Ovary (tissue), 9 donors: ENCODE data around the gene PAK6. TPM values are rescaled to one million over a fixed set of nuclear protein-coding genes. Genes with fewer than 3 reads are reported as not detected.

Experiments
- DNase-seq, 5 donors: peaks; one replicate each; pipeline ENCODE4 v3.0.0-alpha.2; 2019 to 2020
- H3K27ac ChIP-seq, 2 donors: fragments of 200-600 bp; one replicate each; pipeline versions ENCODE4 v1.5.1 to v1.8.0; 2019 to 2022
- H3K27me3 ChIP-seq: fragments of 200-600 bp; one replicate; pipeline ENCODE4 v1.8.0; 2022
- H3K36me3 ChIP-seq: fragments of 200-600 bp; sonication (generic); one replicate; pipeline ENCODE4 v1.5.1; 2019
- H3K4me1 ChIP-seq: one replicate; pipeline ENCODE4 v1.8.1; 2013; ENCODE audit warnings: mild to moderate bottlenecking, moderate library complexity; ENCODE audit not compliant: insufficient read depth
- H3K4me3 ChIP-seq: fragments of 200-600 bp; sonication (generic); one replicate; pipeline ENCODE4 v1.5.1; 2017
- H3K9me3 ChIP-seq, 2 donors: fragments of 200-600 bp in 1 of 2; sonication (generic) in 1 of 2; one replicate each; pipeline versions ENCODE4 v1.5.1 to v1.8.1; 2013 to 2019; ENCODE audit warnings: mild to moderate bottlenecking in 1 of 2, moderate library complexity in 1 of 2
- CTCF ChIP-seq, 3 donors: fragments of 450-650 bp in 2 of 3; fragments of 200-600 bp in 1 of 3; IDR thresholded peaks; one replicate each; pipeline versions ENCODE4 v1.5.1 to v1.8.0; 2016 to 2022; ENCODE audit warnings: antibody characterized with exemption in 3 of 3, mild to moderate bottlenecking in 1 of 3
- EP300 ChIP-seq: sonication (generic); formaldehyde crosslinking; IDR thresholded peaks from one replicate; pipeline ENCODE4 v1.6.1; 2017; ENCODE audit warnings: antibody characterized with exemption
- POLR2A ChIP-seq: fragments of 450-650 bp; IDR thresholded peaks from one replicate; pipeline ENCODE4 v1.6.1; 2017; ENCODE audit warnings: antibody characterized with exemption, mild to moderate bottlenecking, moderate library complexity
- WGBS, 3 donors: extraction: QIAGEN DNeasy Blood & Tissue Kit in 1 of 3; methylation state at CpG; one replicate each; pipeline versions ENCODE4 v1.1.5 to v1.1.7; 2013 to 2017; 5-methylcytosine and 5-hydroxymethylcytosine counted together
- intact Hi-C, 4 donors: fragments of 100-400 bp; cut with DNase I; formaldehyde crosslinking; loops; one replicate each; pipeline versions ENCODE4 v1.11.0 to v1.15.1; 2022 to 2023
- polyA plus RNA-seq, 2 donors: library from polyadenylated mRNA; stranded (reverse); fragments of 200-250 nt in 1 of 2; fragments of 350-450 nt in 1 of 2; fragmentation: Illumina TruSeq in 1 of 2; extraction: RNeasy Lipid Tissue Mini Kit (QIAGEN cat#74804) in 1 of 2; gene quantifications; one replicate each; pipeline ENCODE4 v1.2.3, GENCODE V29; 2013 to 2014
- total RNA-seq, 7 donors: library from RNA; depleted of rRNA in 2 of 7; stranded (reverse); fragments of >200 nt in 2 of 7; fragmentation: NEBNext Ultra II Directional in 3 of 7; extraction: Animal tissue kit (Norgen Biotek cat#: 25700) in 3 of 7; gene quantifications; one replicate each; pipeline versions ENCODE4 v1.1.0 to v1.2.4, GENCODE V29; 2016 to 2023
- donor health status: DM: no; HTN: no; CAD: no; lungs with moderate emphysema.
- donor health status: DM: no; HTN: no; CAD: no.
- donor health status: Bipolar disorder and iron deficiency.
- donor health status: DM: yes; HTN: yes; CAD: no.
- donor health status: DM: no; HTN: no; CAD: no.
- donor health status: DM: yes; HTN: yes; CAD: no.

Gene PAK6
- total and polyA plus RNA-seq, 9 donors = 0.36 to 6.7 (median 1.5) TPM

DNA sequence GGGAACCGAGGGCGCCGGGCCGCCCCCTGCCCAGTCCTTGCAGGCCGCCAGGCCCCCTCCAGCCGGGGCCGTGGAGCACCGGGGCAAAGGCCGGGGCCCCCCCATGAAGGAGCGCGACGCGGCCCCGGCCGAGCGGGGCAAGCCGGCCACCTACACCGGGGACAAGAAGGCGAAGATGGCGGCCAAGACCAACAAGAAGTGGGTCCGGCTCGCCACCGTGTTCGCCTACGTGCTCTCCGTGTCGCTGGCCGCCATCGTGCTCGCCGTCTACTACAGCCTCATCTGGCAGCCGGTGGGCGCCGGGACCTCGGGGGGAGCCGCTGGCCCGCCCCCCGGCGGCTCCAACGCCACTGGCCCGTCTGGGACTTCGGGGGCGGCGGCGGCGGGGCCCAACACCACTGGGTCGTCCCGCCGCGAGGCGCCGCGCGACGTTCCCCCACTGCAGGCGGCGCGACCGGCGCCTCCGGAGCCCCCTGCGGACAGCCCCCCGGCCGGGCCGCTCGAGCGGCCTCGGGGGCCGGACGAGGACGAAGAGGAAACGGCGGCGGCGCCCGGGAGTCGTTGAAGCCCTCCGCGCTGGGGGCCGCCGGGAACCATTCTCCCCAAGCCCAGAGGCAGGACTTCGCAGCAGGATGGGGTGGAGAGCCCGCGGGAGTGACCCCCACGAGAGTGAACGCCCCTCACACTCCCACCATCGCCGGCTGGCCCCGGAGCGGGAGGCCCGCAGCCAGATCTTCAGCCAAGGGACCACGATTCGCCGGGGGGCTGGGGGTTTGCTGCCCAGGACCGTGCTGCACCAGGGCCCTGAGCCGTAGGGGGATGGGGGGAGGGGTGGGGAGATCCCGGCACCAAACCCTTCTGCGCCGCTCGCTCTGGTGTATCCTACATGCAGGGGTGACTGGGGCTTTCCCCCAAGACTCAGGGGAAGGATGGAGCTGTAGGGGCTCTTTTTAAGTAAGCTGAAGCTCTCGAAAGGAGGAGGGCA lies 85.4 kb downstream of the PAK6 start:
- Histone ChIP-seq H3K9me3 (no peaks in the 10 kb centered on the region), H3K36me3 (no peaks in the 10 kb centered on the region), H3K4me3 (peak overlapping the region; percentile 80), H3K27me3 (no peaks in the 10 kb centered on the region), H3K4me1 (peaks cover 11% of the 10 kb centered on the region), H3K27ac (peak overlapping the region; percentile 37 to 72)
- TF ChIP-seq POLR2A = no peak
- no peak for TF ChIP-seq EP300
- no peak for TF ChIP-seq CTCF (IDR thresholded peaks at IDR 0.05)
- WGBS, 3 donors = 2 to 3% (median 2%) methylated on average over 31 to 100 of the region's 101 CpGs
- peak in 3 of 5 donors; percentile 39 to 67 (median 61) for DNase-seq
- intact Hi-C loops = loop anchor here in 1 of 4 donors (5.0 kb wide), 1 partner anchor 33 kb away; the partner anchor contains the start of gene DISP2

DNA sequence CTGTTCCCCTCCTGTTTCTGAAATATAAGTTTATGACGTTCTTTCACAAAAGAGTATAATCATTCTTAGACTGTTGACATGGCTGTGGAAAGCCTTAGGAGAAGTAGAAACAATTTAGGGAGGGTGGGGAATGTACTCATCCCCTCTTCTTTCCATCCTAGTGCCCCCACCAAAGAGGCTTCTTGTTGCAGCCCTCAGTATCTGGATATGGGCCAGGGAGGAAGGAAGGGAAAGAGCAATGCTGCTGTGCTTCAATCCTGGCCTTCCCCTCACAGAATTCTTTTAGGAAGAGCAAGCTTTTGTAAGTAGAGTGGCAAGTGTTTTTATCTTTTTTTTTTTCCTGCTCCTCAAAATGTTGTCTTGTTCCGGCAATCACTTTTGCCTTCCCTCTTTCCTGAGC lies 86.3 kb downstream of the PAK6 start:
- intact Hi-C loops = no loop called here
- no peaks in the 10 kb centered on the region for H3K9me3 ChIP-seq
- no peaks in the 10 kb centered on the region for H3K36me3 ChIP-seq
- TF ChIP-seq EP300 (no peak), POLR2A (no peak), CTCF (IDR thresholded peaks at IDR 0.05) (no peak)
- H3K27me3 ChIP-seq = no peaks in the 10 kb centered on the region
- no peak overlapping the region for H3K27ac ChIP-seq
- H3K4me3 ChIP-seq = peak overlapping the region; percentile 80
- no peak for DNase-seq
- peaks cover 13% of the 10 kb centered on the region for H3K4me1 ChIP-seq
- WGBS, 3 donors = 68 to 85% (median 80%) methylated on average over 2 of the region's 2 CpGs

DNA sequence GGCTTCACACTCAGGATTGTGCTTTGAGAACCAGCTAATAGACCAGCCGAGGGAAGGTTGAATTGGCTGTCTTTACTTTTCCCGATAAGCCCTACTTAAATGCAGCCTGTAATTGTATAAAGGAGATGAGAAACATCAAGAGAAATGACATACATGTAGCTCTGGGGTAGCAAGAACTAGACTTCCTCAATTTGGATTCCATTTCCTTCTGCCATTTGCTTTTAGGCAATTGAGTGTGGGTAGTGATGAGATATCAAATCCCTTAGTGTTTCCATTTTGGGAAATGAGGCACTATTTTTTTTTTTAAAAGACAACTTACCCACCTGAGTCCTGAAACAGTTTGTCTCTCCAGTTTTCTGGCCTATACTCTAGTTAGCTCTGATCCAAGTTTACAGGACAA lies 86.8 kb downstream of the PAK6 start:
- no peaks in the 10 kb centered on the region for H3K36me3 ChIP-seq
- H3K4me1 ChIP-seq = peaks cover 15% of the 10 kb centered on the region
- intact Hi-C loops = no loop called here
- DNase-seq = no peak
- H3K9me3 ChIP-seq = no peaks in the 10 kb centered on the region
- TF ChIP-seq POLR2A (no peak), EP300 (no peak), CTCF (IDR thresholded peaks at IDR 0.05) (no peak)
- H3K4me3 ChIP-seq = no peak overlapping the region
- H3K27ac ChIP-seq = no peak overlapping the region
- H3K27me3 ChIP-seq = no peaks in the 10 kb centered on the region
- 88 to 98% (median 96%) methylated on average over 2 of the region's 2 CpGs for WGBS, 3 donors

Other genes with a start within 250 kb of the PAK6 start
- gene SRP14, start 199.9 kb upstream of the PAK6 start, total RNA-seq = 100 to 1,000 TPM; 155 to 226 (median 205) TPM
- 100 to 1,000 TPM; 444 to 451 TPM for gene SRP14, start 199.9 kb upstream of the PAK6 start, polyA plus RNA-seq
- 10 to 100 TPM in 6 of 7 donors, 1 to 10 TPM in 1; 5.7 to 26.5 (median 20.3) TPM for gene BMF, start 130.2 kb upstream of the PAK6 start, total RNA-seq
- gene BMF, start 130.2 kb upstream of the PAK6 start, polyA plus RNA-seq = 10 to 100 TPM; 12.7 to 14.3 TPM
- 1 to 10 TPM in 3 of 7 donors, under 1 TPM in 3, not detected in 1; 0.43 to 2.4 (median 1.1) TPM for gene BUB1B, start 78.0 kb upstream of the PAK6 start, total RNA-seq
- 1 to 10 TPM; 1.0 to 1.4 TPM for gene BUB1B, start 78.0 kb upstream of the PAK6 start, polyA plus RNA-seq
- under 1 TPM in 1 of 7 donors, not detected in 6; 0.27 TPM for gene ANKRD63, start 44.0 kb downstream of the PAK6 start, total RNA-seq
- not detected for gene ANKRD63, start 44.0 kb downstream of the PAK6 start, polyA plus RNA-seq
- gene PLCB2, start 68.9 kb downstream of the PAK6 start, total RNA-seq = 10 to 100 TPM in 1 of 7 donors, 1 to 10 TPM in 6; 1.9 to 13.9 (median 6.0) TPM
- 1 to 10 TPM; 3.2 to 8.6 TPM for gene PLCB2, start 68.9 kb downstream of the PAK6 start, polyA plus RNA-seq
- gene INAFM2, start 84.6 kb downstream of the PAK6 start, total RNA-seq = 10 to 100 TPM in 6 of 7 donors, 1 to 10 TPM in 1; 8.1 to 50.6 (median 30.6) TPM
- 10 to 100 TPM in 1 of 2 donors, 1 to 10 TPM in 1; 7.4 to 31.2 TPM for gene INAFM2, start 84.6 kb downstream of the PAK6 start, polyA plus RNA-seq
- 10 to 100 TPM in 4 of 7 donors, 1 to 10 TPM in 3; 1.8 to 22.2 (median 12.7) TPM for gene CCDC9B, start 101.9 kb downstream of the PAK6 start, total RNA-seq
- 1 to 10 TPM; 2.9 to 4.3 TPM for gene CCDC9B, start 101.9 kb downstream of the PAK6 start, polyA plus RNA-seq
- gene PHGR1, start 112.0 kb downstream of the PAK6 start, total RNA-seq = 1 to 10 TPM in 1 of 7 donors, not detected in 6; 4.5 TPM
- under 1 TPM in 1 of 2 donors, not detected in 1; 0.96 TPM for gene PHGR1, start 112.0 kb downstream of the PAK6 start, polyA plus RNA-seq
- 10 to 100 TPM in 1 of 7 donors, 1 to 10 TPM in 3, under 1 TPM in 1, not detected in 2; 0.48 to 12.9 (median 1.5) TPM for gene DISP2, start 119.2 kb downstream of the PAK6 start, total RNA-seq
- gene DISP2, start 119.2 kb downstream of the PAK6 start, polyA plus RNA-seq = 1 to 10 TPM; 2.3 to 8.2 TPM
- 1 to 10 TPM; 6.0 to 7.9 (median 6.6) TPM for gene KNSTRN, start 143.7 kb downstream of the PAK6 start, total RNA-seq
- 10 to 100 TPM in 1 of 2 donors, 1 to 10 TPM in 1; 5.8 to 10.7 TPM for gene KNSTRN, start 143.7 kb downstream of the PAK6 start, polyA plus RNA-seq
- gene IVD, start 166.7 kb downstream of the PAK6 start, total RNA-seq = 100 to 1,000 TPM in 1 of 7 donors, 10 to 100 TPM in 6; 51.5 to 105 (median 91.7) TPM
- gene IVD, start 166.7 kb downstream of the PAK6 start, polyA plus RNA-seq = 10 to 100 TPM; 53.2 to 98.4 TPM
- 10 to 100 TPM; 16.0 to 67.3 (median 45.7) TPM for gene BAHD1, start 201.9 kb downstream of the PAK6 start, total RNA-seq
- gene BAHD1, start 201.9 kb downstream of the PAK6 start, polyA plus RNA-seq = 10 to 100 TPM; 14.8 to 21.2 TPM
- 10 to 100 TPM in 6 of 7 donors, 1 to 10 TPM in 1; 8.2 to 28.3 (median 23.8) TPM for gene CHST14, start 231.9 kb downstream of the PAK6 start, total RNA-seq
- gene CHST14, start 231.9 kb downstream of the PAK6 start, polyA plus RNA-seq = 10 to 100 TPM; 19.9 to 25.8 TPM